Neuronal stem cell (in vitro differentiated cells): ENCODE measurements around the gene ABCA5.

Experiments used
- DNase-seq: peaks from one replicate; pipeline ENCODE4 v3.0.0-alpha.2; 2013; ENCODE audit warnings: low spot score
- H2AFZ ChIP-seq: one replicate; pipeline ENCODE4 v1.6.1; 2013; ENCODE audit warnings: mild to moderate bottlenecking, low read length, inconsistent platforms
- H2AK5ac ChIP-seq: 2 replicates; pipeline ENCODE4 v1.6.1; 2013; ENCODE audit warnings: low read depth, mild to moderate bottlenecking, inconsistent platforms, low read length, moderate library complexity, mixed read lengths
- H2BK120ac ChIP-seq: 2 replicates; pipeline ENCODE4 v1.6.1; 2013; ENCODE audit warnings: low read depth, mild to moderate bottlenecking, inconsistent platforms, low read length, moderate library complexity, mixed read lengths
- H2BK12ac ChIP-seq: one replicate; pipeline ENCODE4 v1.6.1; 2013; ENCODE audit warnings: low read length, inconsistent platforms
- H2BK15ac ChIP-seq: 2 replicates; pipeline ENCODE4 v1.6.1; 2013; ENCODE audit warnings: mild to moderate bottlenecking, low read length, inconsistent platforms, mixed read lengths
- H2BK5ac ChIP-seq: one replicate; pipeline ENCODE4 v1.6.1; 2013; ENCODE audit warnings: inconsistent platforms, mild to moderate bottlenecking, low read length, moderate library complexity
- H3K14ac ChIP-seq: one replicate; pipeline ENCODE4 v1.6.1; 2013; ENCODE audit warnings: low read length, inconsistent platforms
- H3K18ac ChIP-seq: 2 replicates; pipeline ENCODE4 v1.6.1; 2013; ENCODE audit warnings: low read length, inconsistent platforms
- H3K23ac ChIP-seq: 2 replicates; pipeline ENCODE4 v1.6.1; 2013; ENCODE audit warnings: low read depth, mild to moderate bottlenecking, mixed read lengths, low read length, inconsistent platforms; ENCODE audit not compliant: poor library complexity
- H3K27ac ChIP-seq: replicated peaks from 3 replicates; pipeline ENCODE4 v1.5.1; 2013; ENCODE audit warnings: low read length, inconsistent platforms
- H3K27me3 ChIP-seq, 3 experiments: 2 replicates each; pipeline ENCODE4 v1.6.1; 2013; ENCODE audit warnings: low read length in 3 of 3, mild to moderate bottlenecking in 2 of 3, inconsistent platforms in 1 of 3, low read depth in 1 of 3, mixed read lengths in 1 of 3, moderate library complexity in 1 of 3; ENCODE audit not compliant: control insufficient read depth in 3 of 3, insufficient read depth in 3 of 3
- H3K36me3 ChIP-seq, 2 donors: replicated peaks in 1 of 2; 2 replicates each; pipeline ENCODE4 v1.6.1; 2013; ENCODE audit warnings: low read length in 2 of 2; ENCODE audit not compliant: control insufficient read depth in 2 of 2, insufficient read depth in 2 of 2
- H3K4ac ChIP-seq: 2 replicates; pipeline ENCODE4 v1.6.1; 2013; ENCODE audit warnings: inconsistent platforms, mild to moderate bottlenecking, low read length, moderate library complexity
- H3K4me1 ChIP-seq, 2 donors: 1 replicate in 1 of 2; 2 replicates in 1 of 2; pipeline ENCODE4 v1.6.1; 2013; ENCODE audit warnings: low read length in 2 of 2, low read depth in 1 of 2; ENCODE audit not compliant: control insufficient read depth in 2 of 2, insufficient read depth in 1 of 2
- H3K4me2 ChIP-seq: one replicate; pipeline ENCODE4 v1.6.1; 2013; ENCODE audit warnings: mild to moderate bottlenecking, low read length, inconsistent platforms; ENCODE audit not compliant: insufficient read depth, poor library complexity, severe bottlenecking
- H3K4me3 ChIP-seq, 2 donors: 2 replicates each; pipeline ENCODE4 v1.5.1; 2013; ENCODE audit warnings: low read length in 2 of 2, mild to moderate bottlenecking in 2 of 2, inconsistent platforms in 1 of 2, moderate library complexity in 1 of 2
- H3K79me1 ChIP-seq: one replicate; pipeline ENCODE4 v1.6.1; 2013; ENCODE audit warnings: low read depth, mild to moderate bottlenecking, inconsistent platforms, low read length, moderate library complexity
- H3K9ac ChIP-seq: one replicate; pipeline ENCODE4 v1.6.1; 2013; ENCODE audit warnings: mild to moderate bottlenecking, low read depth, low read length, inconsistent platforms; ENCODE audit not compliant: poor library complexity
- H3K9me3 ChIP-seq, 2 donors: replicated peaks in 1 of 2; 2 replicates each; pipeline versions ENCODE3 to v1.6.1; 2013; ENCODE audit warnings: low read length in 2 of 2, mild to moderate bottlenecking in 2 of 2, inconsistent platforms in 1 of 2, low read depth in 1 of 2, mixed read lengths in 1 of 2, moderate library complexity in 1 of 2; ENCODE audit not compliant: control insufficient read depth in 2 of 2, insufficient read depth in 1 of 2
- H4K8ac ChIP-seq: one replicate; pipeline ENCODE4 v1.6.1; 2013; ENCODE audit warnings: low read depth, mild to moderate bottlenecking, inconsistent platforms, low read length, moderate library complexity
- H4K91ac ChIP-seq: one replicate; pipeline ENCODE4 v1.6.1; 2013; ENCODE audit warnings: low read length, low read depth, mild to moderate bottlenecking, inconsistent platforms; ENCODE audit not compliant: poor library complexity
- WGBS, 2 donors: extraction: QIAGEN DNeasy Blood & Tissue Kit; methylation state at CpG; one replicate each; pipeline ENCODE4 v1.1.7; 2013; ENCODE audit warnings: missing lambda C conversion rate in 2 of 2, mixed read lengths in 1 of 2; ENCODE audit not compliant: insufficient read length in 2 of 2, insufficient replicate concordance in 1 of 2; ENCODE audit errors: extremely low coverage in 2 of 2; 5-methylcytosine and 5-hydroxymethylcytosine counted together

The ABCA5 gene

GRCh38 chr17:69218986-69219385 lies 107.9 kb downstream of the ABCA5 start:
- Histone ChIP-seq H3K4me2 (no peak overlapping the region), H3K4me1 (peaks cover 0 to 3% of the 10 kb centered on the region in 2 donors), H3K23ac (no peak overlapping the region), H3K9ac (no peak overlapping the region), H3K4ac (no peak overlapping the region), H3K4me3 (no peak overlapping the region), H2BK120ac (no peak overlapping the region), H3K36me3 (no peaks in the 10 kb centered on the region), H2BK5ac (no peak overlapping the region), H3K27ac (no peak overlapping the region), H4K8ac (no peak overlapping the region), H3K79me1 (no peaks in the 10 kb centered on the region), H2AFZ (no peak overlapping the region), H3K18ac (no peak overlapping the region), H3K9me3 (no peaks in the 10 kb centered on the region), H3K14ac (no peak overlapping the region), H2AK5ac (no peak overlapping the region), H4K91ac (no peak overlapping the region), H2BK12ac (no peak overlapping the region), H3K27me3 (no peaks in the 10 kb centered on the region), H2BK15ac (no peak overlapping the region)
- no peak for DNase-seq
- WGBS, 2 donors, result no CpG with 5 or more reads among the region's 3 CpGs

GRCh38 chr17:69213059-69213813 lies 113.7 kb downstream of the ABCA5 start:
- no peaks in the 10 kb centered on the region for H3K79me1 ChIP-seq
- no peak overlapping the region for H2BK12ac ChIP-seq
- H3K18ac ChIP-seq, result no peak overlapping the region
- no peaks in the 10 kb centered on the region for H3K4me1 ChIP-seq
- H3K14ac ChIP-seq, result no peak overlapping the region
- H2BK5ac ChIP-seq, result no peak overlapping the region
- WGBS, 2 donors, result no CpG with 5 or more reads among the region's 9 CpGs
- DNase-seq, result no peak
- H3K4me2 ChIP-seq, result no peak overlapping the region
- no peak overlapping the region for H4K8ac ChIP-seq
- no peak overlapping the region for H3K9ac ChIP-seq
- H3K4me3 ChIP-seq, result no peak overlapping the region
- no peak overlapping the region for H3K27ac ChIP-seq
- no peaks in the 10 kb centered on the region for H3K27me3 ChIP-seq
- H2BK120ac ChIP-seq, result no peak overlapping the region
- H2AK5ac ChIP-seq, result no peak overlapping the region
- no peak overlapping the region for H2AFZ ChIP-seq
- H2BK15ac ChIP-seq, result no peak overlapping the region
- H3K9me3 ChIP-seq, result no peaks in the 10 kb centered on the region
- no peak overlapping the region for H3K4ac ChIP-seq
- H3K36me3 ChIP-seq, result no peaks in the 10 kb centered on the region
- H3K23ac ChIP-seq, result no peak overlapping the region
- H4K91ac ChIP-seq, result no peak overlapping the region

- Histone ChIP-seq H2BK5ac (no peak overlapping the region), H2BK12ac (no peak overlapping the region), H2AFZ (no peak overlapping the region), H2BK15ac (no peak overlapping the region), H3K4me3 (no peak overlapping the region), H3K4me2 (no peak overlapping the region), H3K14ac (no peak overlapping the region), H3K23ac (no peak overlapping the region), H3K9me3 (no peaks in the 10 kb centered on the region), H3K4ac (no peak overlapping the region), H3K27me3 (no peaks in the 10 kb centered on the region), H2BK120ac (no peak overlapping the region), H4K91ac (no peak overlapping the region), H3K4me1 (no peaks in the 10 kb centered on the region), H2AK5ac (no peak overlapping the region), H3K27ac (no peak overlapping the region), H3K9ac (no peak overlapping the region), H3K18ac (no peak overlapping the region), H4K8ac (no peak overlapping the region), H3K36me3 (no peaks in the 10 kb centered on the region), H3K79me1 (no peaks in the 10 kb centered on the region)
- no peak for DNase-seq
- 100% methylated on average over 1 of the region's 2 CpGs for WGBS, 2 donors
Observed at GRCh38 chr17:69208640-69209039, 118.3 kb downstream of the ABCA5 start.

DNA sequence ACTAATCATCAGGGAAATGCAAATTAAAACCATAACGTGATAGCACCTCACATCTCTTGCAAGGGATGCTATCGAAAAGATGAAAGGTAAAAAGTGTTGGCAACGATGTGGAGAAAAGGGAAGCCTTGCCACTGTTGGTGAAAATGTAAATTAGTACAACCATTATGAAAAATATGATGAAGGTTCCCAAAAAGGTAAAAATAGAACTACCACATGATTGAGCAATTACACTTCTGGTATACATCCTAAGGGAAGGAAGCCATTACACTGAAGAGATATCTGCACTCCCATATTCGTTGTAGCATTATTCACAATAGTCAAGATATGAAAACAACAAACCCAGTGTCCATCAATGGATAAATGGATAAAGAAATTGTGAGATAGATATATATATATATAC lies 119.8 kb downstream of the ABCA5 start:
- Histone ChIP-seq H2AFZ (no peak overlapping the region), H2BK12ac (no peak overlapping the region), H4K91ac (no peak overlapping the region), H3K9ac (no peak overlapping the region), H3K36me3 (no peaks in the 10 kb centered on the region), H2BK5ac (no peak overlapping the region), H3K14ac (no peak overlapping the region), H2BK120ac (no peak overlapping the region), H3K4me2 (no peak overlapping the region), H3K27me3 (no peaks in the 10 kb centered on the region), H3K4me1 (no peaks in the 10 kb centered on the region), H3K23ac (no peak overlapping the region), H3K18ac (no peak overlapping the region), H3K79me1 (no peaks in the 10 kb centered on the region), H3K27ac (no peak overlapping the region), H2BK15ac (no peak overlapping the region), H3K4ac (no peak overlapping the region), H2AK5ac (no peak overlapping the region), H3K9me3 (no peaks in the 10 kb centered on the region), H3K4me3 (no peak overlapping the region), H4K8ac (no peak overlapping the region)
- WGBS, 2 donors, result no CpG with 5 or more reads among the region's 4 CpGs
- no peak for DNase-seq
